HG03558 (cell line): ENCODE results near the gene SRRM1.
"Not testable (repeated sequence)": the region's sequence is repeated elsewhere in the genome, so short reads cannot be mapped to it uniquely, and the experiment has no call there.

Source experiments
- ATAC-seq: cut with Tn5 transposase; IDR thresholded peaks from one replicate; pipeline ENCODE4 v1.9.1; 2021; ENCODE audit warnings: moderate number of reproducible peaks; ENCODE audit not compliant: unreplicated experiment; ENCODE audit errors: extremely low read depth

Gene SRRM1

DNA sequence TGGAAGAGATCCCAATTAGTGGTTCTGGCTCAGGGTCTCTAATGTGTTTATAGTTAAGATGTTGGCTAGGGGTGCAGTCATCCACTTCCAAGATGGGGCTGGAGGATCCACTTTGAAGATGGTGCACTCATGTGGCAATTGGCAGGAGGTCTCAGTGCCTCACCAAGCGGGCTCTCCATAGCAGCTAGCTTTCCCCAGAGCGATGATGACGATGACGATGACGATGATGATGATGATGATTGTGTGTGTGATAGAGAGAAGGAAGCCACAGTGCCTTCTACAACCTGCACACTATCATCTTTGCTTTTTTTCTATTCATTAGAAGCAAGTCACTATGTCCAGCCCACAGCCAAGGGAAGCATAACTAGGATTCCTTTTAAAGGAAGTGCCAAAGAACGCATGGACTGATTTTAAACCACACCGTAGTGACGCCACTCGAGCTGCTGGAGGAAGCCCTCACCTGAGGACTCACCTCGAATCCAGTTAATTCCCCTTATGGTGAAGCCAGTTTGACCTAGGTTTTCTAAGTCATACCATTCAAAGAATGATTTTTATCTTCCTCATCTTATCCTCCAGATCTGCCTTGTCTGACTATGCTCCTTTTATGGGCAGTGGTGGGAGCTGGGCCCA lies 49.4 kb downstream of the SRRM1 start:
- no peak for ATAC-seq

DNA sequence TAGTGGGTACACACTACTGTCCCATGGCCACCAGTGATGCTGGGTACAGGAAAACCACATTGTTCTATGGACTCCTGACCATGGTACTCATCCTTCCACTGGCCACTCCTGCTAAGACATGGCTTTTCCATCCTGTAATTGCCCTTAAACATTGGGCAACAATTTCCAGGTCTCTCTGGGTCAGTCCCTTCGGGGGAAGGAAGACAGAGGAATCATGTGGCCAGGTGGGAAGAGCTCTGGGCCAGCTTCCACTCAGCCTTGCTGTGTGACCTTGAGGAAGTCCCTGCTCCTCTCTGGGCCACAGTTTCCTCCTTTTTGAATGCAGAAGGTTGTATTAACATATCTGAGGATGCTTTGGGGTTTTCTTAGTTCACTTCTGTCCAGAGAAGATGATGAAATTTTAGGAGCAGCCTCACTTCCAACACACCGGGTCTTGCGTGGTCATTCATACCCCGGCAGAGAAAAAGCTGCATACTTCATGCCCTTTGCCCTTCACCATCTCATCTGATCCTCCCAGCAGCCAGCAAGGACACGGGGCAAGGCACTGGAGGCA lies 50.8 kb downstream of the SRRM1 start:
- no peak for ATAC-seq

DNA sequence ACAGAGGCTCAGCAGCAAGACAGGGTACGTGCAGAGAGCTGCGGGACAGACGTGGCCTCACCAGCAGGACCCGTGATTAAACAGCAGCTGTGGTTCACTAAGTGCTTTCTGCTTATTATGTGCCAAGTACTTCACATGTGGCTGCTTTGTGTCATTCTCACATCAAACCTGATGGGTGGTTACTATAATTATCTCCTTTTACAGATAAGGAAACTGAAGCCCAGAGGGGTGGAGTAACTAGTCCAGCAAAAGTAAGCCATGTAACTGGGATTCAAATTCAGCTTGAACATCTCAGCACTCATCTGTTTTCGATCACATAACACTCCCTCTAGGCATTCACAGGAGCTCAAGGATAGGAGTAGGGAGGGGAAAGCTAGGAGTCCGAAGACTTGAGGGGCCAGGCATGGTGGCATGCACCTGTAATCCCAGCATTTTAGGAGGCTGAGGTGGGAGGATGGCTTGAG lies 51.3 kb downstream of the SRRM1 start:
- ATAC-seq = no peak

DNA sequence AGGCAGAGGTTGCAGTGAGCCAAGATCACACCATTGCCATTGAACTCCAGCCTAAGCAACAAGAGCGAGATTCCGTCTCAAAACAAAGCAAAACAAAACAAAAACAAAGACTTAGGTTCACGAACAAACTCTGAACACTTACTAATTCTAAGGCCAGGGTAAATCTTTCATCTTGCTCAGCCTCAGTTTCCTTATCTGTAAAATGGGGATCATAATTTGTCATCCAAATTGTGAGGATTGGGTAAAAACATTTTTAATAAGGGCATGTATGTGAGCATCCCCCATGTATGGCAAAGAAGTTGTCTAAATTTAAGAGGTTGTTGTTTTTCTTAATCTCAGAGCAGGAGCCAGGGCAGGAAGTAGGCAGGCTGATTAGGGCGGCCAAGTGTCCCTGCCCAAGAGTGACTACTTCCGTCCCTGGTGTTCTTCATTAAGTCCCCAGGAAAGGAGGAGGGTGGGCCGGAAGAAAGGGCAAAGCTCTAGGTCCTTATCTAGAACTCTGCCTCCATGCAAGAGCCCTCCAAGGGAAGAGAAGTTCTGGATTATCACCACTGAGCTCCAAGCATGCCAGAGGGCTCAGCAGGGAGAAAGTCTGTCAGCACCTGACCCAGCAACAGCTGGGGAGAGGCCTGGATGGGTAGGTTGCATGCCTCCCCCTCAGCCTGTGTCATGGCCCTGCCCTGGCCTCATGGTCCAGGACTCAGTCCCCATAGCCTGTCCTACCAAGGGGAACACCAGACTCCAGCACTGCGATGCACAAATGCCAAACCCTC lies 52.3 kb downstream of the SRRM1 start:
- no peak for ATAC-seq

DNA sequence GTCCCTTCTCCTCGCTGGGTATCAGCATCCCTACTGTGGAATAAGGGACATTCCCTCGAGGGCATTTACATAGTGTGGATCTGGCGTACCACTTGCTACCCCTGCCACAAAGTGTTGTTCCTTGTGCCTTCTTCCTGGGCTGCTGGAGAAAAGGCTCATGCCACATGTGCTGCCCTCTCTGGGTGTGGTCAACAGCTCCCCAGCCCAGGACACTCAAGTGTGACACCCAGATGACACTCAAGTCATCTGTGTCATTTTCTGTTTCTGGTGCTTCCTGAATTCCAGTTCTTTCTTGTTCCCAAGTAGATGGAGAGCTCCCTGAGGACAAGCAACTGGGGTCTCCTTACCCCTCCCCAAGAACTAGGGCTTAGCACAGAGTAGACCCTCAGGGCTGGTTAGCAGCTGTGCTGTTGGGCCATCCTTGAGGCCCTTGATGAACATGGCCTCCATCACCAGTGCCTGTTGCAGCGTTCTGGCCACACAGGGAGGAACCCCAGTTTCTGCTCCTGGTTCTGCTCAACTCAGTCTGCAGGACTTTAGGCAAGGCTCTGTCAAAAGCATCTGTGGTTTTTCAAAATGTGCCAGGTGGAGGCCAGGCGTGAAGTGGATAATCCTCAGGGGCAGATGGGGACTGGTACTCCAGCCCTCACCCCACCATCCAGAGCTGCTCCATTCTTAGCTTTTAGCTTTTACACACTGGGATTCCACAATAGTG lies 53.1 kb downstream of the SRRM1 start:
- ATAC-seq = no peak

DNA sequence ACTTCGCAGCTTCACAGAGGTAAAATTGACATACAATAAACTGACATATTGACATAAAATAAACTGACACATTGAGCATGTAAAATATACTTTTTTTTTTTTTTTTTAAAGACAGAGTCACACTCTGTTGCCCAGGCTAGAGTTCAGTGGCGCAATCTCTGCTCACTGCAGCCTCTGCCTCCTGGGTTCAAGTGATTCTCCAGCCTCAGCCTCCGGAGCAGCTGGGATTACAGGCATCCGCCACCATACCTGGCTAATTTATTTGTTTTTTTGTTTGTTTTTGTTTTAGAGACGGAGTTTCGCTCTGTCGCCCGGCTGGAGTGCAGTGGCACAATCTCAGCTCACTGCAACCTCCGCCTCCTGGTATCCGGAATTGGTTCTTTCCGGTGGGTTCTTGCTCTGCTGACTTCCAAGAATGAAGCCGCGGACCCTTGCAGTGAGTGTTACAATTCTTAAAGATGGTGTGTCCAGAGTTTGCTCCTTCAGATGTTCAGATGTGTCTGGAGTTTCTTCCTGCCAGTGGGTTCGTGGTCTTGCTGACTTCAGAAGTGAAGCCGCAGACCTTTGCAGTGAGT lies 53.7 kb downstream of the SRRM1 start:
- ATAC-seq = no peak

DNA sequence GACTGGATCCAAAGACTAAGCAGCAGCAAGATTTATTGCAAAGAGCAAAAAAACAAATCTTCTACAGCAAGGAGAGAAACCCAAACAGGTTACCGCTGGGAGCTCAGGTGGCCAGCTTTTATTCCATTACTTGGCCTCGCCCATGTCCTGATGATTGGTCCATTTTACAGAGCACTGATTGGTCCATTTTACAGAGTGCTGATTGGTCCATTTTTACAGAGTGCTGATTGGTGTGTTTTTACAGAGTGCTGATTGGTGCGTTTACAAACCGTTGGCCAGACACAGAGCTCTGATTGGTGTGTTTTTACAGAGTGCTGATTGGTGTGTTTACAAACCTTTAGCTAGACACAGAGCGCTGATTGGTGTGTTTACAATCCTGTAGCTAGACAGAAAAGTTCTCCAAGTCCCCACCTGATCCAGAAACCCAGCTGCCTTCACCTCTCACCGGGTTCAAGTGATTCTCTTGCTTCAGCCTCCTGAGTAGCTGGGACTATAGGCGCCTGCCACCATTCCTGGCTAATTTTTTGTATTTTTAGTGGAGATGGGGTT lies 54.4 kb downstream of the SRRM1 start:
- ATAC-seq = not testable (repeated sequence)

DNA sequence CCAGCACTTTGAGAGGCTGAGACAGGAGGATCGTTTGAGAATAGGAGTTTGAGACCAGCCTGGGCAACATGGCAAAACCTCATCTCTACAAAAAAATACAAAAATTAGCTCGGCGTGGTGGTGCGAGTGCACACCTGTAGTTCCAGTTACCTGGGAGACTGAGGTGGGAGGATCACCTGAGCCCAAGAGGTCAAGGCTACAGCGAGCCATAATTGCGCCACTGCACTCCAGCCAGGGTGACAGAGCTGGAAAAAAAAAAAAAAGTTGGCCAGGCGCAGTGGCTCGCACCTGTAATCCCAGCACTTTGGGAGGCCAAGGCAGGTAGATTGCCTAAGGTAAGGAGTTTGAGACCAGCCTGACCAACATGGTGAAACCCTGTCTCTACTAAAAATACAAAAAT lies 55.2 kb downstream of the SRRM1 start:
- ATAC-seq = not testable (repeated sequence)

DNA sequence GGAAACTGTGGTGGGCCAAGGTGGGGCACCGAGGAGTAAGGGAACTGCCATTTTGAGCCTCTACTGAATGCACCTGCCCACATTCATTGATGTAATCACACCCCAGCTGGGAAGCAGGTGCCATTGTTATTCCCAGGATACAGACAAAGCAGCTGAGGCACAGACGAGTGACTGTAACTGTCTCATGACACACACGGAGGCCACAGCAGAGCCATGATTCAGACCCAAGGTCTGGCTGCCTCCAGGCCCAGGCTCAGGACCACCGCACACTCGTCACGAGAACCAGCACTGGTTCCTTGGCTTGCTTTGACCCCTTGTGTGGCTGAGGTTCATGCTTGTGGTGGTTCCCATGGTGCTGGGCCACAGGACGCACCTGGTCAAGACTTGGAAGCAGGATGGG lies 56.5 kb downstream of the SRRM1 start:
- no peak for ATAC-seq

DNA sequence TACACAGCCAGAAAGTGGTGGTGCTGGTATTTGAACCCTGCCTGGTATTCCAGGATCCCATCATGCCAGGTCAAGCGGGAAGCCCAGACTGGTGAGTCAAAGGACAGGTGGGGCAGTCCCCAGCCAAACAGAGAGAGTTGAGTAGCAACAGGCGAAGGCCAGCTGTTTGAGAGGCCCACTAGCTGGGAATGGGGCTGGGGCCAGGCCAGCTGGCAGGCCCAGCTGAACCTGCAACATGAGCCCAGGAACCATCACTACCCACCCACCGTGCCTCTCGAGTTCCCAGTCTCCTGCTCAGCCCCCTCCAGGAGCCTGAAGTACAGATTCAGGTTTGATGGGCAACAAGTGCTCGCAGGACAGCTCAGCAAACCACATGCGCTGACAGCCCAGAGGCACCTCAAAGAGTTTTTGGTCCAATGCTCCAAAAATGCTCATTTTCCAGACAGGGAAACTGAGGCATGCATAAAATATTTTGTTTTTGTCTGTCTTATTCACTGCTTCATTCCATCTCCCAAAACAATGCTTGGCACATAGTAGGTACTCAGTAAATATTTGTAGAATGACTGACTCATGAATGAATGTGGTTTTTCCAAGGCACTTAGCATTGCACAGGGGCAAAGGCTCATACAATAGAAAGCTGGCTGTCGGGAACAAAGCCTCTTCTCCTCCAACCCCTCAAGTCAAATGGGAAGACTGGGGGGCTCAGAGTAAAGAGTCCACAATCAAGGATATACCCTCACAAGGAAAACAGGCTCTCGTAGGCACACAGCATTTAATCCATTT lies 59.6 kb downstream of the SRRM1 start:
- no peak for ATAC-seq

DNA sequence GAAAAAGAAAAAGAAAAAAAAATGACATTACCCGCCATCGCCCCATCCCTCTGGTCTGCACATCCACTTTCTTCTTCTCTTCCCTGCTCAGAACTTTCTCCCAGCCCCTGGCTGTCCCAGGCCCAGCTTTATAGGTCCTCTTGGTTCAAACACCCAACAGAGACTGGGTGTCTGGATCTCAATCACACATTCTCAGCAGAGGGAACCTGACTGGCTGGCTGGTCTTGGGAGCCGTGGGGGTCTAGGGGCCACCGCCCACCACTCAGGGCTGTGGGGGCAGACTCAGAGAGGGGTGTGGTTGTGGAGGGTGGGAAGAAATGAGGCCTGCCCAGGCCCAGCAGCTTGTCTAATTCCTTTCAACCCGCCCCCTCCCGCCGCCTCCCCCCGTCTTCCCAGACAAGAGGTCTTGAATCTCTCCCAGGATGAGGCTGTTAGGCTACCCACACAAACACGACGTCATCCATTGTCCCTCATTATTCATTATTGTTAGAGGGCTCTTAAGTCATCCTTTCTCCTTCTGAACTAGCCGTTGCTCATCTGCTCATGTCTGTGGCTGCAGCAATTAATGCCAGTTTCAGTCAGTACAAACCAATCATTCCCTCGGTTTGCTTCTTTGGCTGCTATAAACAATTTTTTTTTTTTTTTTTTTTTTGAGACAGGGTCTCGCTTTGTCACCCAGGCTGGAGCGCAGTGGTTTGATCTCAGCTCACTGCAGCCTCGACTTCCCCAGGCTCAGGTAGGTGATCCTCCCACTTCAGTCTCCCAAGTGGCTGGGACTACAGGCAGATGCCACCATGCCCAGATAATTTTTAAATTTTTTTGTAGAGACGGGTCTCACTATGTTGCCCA lies 61.5 kb downstream of the SRRM1 start:
- no peak for ATAC-seq

DNA sequence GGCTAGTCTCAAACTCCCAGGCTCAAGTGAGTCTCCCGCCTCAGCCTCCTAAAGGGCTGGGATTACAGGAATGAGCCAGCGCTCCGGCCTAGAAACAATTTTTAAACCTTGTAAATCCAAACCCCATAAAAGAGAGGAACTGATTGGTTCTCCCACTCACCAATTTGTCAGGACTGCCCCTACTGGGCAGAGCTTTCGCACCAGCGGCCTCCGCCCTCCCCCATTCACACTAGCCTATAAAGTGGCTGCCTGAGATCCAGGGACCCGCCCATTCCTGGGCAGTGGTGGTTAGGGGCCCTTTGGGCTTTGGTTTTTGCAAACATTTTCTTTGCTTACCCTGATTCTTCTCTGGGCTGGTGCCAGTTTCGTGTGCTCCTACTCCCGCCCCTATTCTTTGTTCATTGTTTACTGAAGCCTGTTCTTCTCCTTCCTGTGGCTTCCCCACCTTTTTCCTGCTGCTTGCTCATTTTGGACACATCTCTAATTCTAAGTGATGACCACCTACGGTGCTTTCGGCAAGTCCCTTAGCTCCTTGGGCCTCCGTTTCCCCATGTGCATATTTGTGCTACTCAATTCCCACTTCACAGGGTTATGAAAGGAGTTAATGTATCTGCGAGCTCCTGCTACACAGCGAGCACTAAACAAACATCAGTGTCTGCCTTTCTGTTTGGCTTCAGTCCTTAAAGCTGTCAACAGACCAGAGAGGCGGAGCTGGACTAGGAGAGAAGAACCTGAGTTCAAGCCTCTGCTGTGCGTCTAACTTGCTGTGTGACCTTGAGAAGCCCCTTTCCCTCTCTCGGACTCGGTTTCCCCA lies 62.4 kb downstream of the SRRM1 start:
- ATAC-seq = no peak

DNA sequence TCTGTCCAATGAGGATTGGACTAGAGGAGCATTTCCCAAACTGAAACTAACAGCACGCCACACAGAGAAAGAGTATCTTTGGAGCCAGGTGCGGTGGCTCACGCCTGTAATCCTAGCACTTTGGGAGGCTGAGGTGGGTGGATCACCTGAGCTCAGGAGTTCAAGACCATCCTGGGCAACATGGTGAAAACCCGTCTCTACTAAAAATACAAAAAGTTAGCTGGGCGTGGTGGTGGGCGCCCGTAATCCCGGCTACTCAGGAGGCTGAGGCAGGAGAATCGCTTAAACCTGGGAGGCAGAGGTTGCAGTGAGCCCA lies 62.9 kb downstream of the SRRM1 start:
- not testable (repeated sequence) for ATAC-seq

DNA sequence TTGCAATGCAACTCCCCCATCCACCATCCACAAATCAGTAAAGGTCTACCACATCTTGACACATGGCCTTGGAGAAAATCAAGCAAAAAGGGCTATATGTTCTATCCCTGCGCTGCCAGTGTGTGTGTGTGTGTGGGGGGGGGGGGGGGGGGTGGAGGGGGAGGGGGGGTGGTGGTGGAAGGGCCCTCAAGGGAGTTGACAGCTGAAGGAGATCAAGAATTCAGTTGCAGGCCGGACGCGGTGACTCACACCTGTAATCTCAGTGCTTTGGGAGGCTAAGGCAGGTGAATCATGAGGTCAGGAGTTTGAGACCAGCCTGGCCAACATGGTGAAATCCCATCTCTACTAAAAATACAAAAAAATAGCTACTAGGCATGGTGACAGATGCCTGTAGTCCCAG lies 64.6 kb downstream of the SRRM1 start:
- no peak for ATAC-seq

DNA sequence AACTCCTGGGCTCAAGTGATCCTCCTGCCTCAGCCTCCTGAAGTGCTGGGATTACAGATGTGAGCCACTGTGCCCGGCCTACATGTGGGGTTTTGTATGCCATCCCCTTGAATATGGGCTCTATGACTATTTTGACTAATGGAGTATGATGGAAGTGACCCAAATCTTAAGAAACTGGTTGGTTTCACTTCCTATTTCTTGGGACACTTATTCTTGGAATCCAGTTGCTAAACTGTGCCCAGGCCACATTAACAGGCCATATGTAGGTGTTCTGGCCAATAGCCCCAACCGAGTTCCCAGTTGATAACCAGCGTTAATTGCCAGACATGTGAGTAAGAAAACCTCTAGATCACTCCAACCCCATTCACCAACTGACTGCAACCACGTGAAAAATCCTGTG lies 65.8 kb downstream of the SRRM1 start:
- ATAC-seq = no peak

DNA sequence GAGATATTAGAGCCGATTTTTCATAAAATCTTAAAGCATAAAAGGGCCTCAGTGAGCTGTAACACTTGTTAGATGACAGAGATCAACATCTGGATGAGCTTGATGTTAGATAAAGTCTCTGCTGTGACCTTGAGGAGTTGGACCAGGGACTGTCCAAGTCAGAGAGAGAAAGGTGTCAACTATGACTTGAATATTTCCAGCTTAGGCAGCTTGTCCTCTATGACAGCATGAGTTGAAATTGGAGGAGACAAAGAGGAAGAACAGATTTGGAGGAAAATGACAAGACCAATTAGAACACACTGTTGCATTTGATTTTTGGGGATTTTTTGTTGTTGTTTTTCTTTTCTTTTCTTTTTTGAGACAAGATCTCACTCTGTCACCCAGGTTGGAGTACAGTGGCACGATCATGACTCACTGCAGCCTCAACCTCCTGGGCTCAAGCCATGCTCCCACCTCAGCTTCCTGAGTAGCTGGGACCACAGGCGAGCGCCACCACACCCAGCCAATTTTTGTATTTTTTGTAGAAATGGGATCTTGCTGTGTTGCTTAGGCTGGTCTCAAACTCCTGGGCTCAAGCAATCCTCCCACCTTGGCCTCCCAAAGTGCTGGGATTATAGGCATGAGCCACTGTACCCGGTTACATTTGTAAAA lies 66.8 kb downstream of the SRRM1 start:
- no peak for ATAC-seq

DNA sequence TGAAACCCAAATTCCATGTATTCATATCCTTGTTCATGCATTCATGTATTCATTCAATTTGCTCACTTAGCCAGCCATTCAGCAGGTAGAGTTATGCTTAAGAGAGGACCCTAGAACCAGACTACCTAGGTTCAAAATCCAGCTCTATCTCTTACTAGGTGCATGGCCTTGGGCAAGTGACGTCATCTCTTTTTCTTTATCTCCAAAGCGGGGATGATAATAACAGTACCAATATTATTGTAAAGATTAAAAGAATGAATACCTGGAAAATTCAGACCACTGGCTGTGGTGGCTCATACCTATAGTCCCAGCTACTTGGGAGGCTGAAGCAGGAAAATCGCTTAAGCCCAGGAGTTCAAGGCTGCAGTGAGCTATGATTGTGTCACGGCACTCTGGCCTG lies 68.2 kb downstream of the SRRM1 start:
- no peak for ATAC-seq

DNA sequence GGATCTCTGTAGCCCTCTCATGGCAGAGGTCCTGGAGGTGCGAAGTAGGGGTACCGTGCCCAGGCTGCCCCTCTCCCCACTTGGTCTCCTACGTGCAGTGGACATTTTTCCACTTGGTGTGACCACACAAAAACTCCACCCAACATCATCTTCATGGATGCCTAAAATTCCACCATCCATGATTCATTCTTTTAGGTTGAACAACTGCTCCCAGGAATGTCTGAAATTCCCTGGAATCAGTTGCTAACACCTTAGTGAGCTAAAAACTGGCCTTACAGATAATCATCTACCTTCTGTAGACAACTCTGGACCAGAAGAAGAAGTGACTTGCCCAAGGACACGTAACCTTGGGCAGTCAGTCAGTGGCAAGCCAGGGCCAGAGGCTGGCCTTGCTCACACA lies 70.1 kb downstream of the SRRM1 start:
- ATAC-seq = no peak
